ENCODE data around the gene GRM1.

DNA sequence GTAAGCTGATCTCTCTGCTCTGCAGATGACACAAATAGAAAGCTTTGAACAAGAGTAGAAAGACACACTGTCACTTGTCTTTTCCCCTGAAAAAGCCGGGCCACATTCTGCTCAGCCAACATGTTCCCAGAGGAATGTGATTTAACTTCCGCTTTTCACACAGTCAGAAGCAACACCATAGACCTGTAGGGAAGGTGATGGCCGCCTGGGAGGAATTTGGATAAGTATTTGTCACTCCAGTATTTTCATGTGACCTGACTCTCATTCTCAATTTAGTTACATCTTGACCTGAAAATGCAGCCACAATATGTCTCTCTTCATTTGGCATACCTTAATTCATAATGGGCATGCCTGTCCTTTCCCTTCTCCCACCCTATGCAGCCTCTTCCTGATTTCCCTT, 2.0 kb upstream of the GRM1 start:
- TF ChIP-seq CTCF (conservative IDR thresholded peaks at IDR 0.05 in 1 of 2, IDR thresholded peaks at IDR 0.05 in 1 of 2; ENCODE audit: extremely low read depth in 1 of 2, insufficient read depth in 1 of 2, low read depth in 1 of 2, low read length in 2 of 2) (no peak), EZH2 (IDR thresholded peaks at IDR 0.05; ENCODE audit: borderline replicate concordance, low read length) (no peak)
